Tibial nerve (tissue), 4 donors: Measurements from ENCODE around the gene KCNMA1. TPM values are rescaled to one million over a fixed set of nuclear protein-coding genes. Genes with fewer than 3 reads are reported as not detected.

Experiments
- DNase-seq, 2 donors: peaks; one replicate each; pipeline ENCODE4 v3.0.0-alpha.2; 2019; ENCODE audit warnings: low spot score in 2 of 2
- H3K27ac ChIP-seq, 4 donors: fragments of 200-600 bp; sonication (generic) in 3 of 4; one replicate each; pipeline ENCODE4 v1.5.1; 2017 to 2019; ENCODE audit warnings: mild to moderate bottlenecking in 1 of 4
- H3K27me3 ChIP-seq, 2 donors: fragments of 200-600 bp; sonication (generic) in 1 of 2; one replicate each; pipeline versions ENCODE4 v1.5.1 to v1.6.0; 2017 to 2019
- H3K36me3 ChIP-seq, 3 donors: fragments of 200-600 bp; sonication (generic); one replicate each; pipeline ENCODE4 v1.5.1; 2018 to 2019
- H3K4me1 ChIP-seq, 4 donors: fragments of 200-600 bp; sonication (generic) in 3 of 4; one replicate each; pipeline ENCODE4 v1.5.1; 2017 to 2019
- H3K4me3 ChIP-seq, 4 donors: fragments of 200-600 bp; sonication (generic) in 3 of 4; one replicate each; pipeline ENCODE4 v1.5.1; 2017 to 2019; ENCODE audit warnings: mild to moderate bottlenecking in 1 of 4, moderate library complexity in 1 of 4
- H3K9me3 ChIP-seq, 4 donors: fragments of 200-600 bp; sonication (generic) in 3 of 4; one replicate each; pipeline ENCODE4 v1.5.1; 2017 to 2019
- CTCF ChIP-seq, 5 experiments: fragments of 200-600 bp in 3 of 5; fragments of 450-650 bp in 2 of 5; sonication (generic) in 3 of 5; IDR thresholded peaks; one replicate each; pipeline ENCODE4 v1.5.1; 2016 to 2019; ENCODE audit warnings: antibody characterized with exemption in 5 of 5, mild to moderate bottlenecking in 3 of 5, moderate library complexity in 2 of 5
- EP300 ChIP-seq, 2 donors: sonication (generic); formaldehyde crosslinking; IDR thresholded peaks; one replicate each; pipeline ENCODE4 v1.6.1; 2017; ENCODE audit warnings: antibody characterized with exemption in 2 of 2, mild to moderate bottlenecking in 1 of 2
- POLR2A ChIP-seq, 2 donors: fragments of 450-650 bp; IDR thresholded peaks; one replicate each; pipeline ENCODE4 v1.6.1; 2017; ENCODE audit warnings: antibody characterized with exemption in 2 of 2, mild to moderate bottlenecking in 2 of 2, moderate library complexity in 2 of 2
- WGBS, 2 donors: methylation state at CpG; one replicate each; pipeline ENCODE4 v1.1.5; 2018; 5-methylcytosine and 5-hydroxymethylcytosine counted together
- total RNA-seq, 4 donors: library from RNA; depleted of rRNA; stranded (reverse); fragments of >200 nt; gene quantifications; one replicate each; pipeline ENCODE4 v1.1.0, GENCODE V29; 2016

The KCNMA1 gene
- total RNA-seq, 4 donors from 2014 or later = 10.2 to 19.9 (median 13.7) TPM

- Histone ChIP-seq H3K4me3 (no peak overlapping the region), H3K36me3 (no peaks in the 10 kb centered on the region), H3K27me3 (no peaks in the 10 kb centered on the region), H3K9me3 (no peaks in the 10 kb centered on the region), H3K27ac (no peak overlapping the region), H3K4me1 (no peaks in the 10 kb centered on the region)
- no peak for DNase-seq
- 48 to 61% methylated on average over 4 of the region's 4 CpGs for WGBS, 2 donors
- TF ChIP-seq POLR2A (IDR thresholded peaks at IDR 0.05) (no peak), CTCF (IDR thresholded peaks at IDR 0.05) (no peak), EP300 (IDR thresholded peaks at IDR 0.05) (no peak)
Observed at GRCh38 chr10:77120012-77120411, 517.6 kb downstream of the KCNMA1 start.

GRCh38 chr10:77118603-77119282 lies 518.9 kb downstream of the KCNMA1 start:
- no peak for DNase-seq
- no peak for TF ChIP-seq CTCF (IDR thresholded peaks at IDR 0.05)
- 85 to 94% methylated on average over 8 of the region's 8 CpGs for WGBS, 2 donors
- Histone ChIP-seq H3K9me3 (no peaks in the 10 kb centered on the region), H3K4me3 (no peak overlapping the region), H3K27ac (no peak overlapping the region), H3K27me3 (no peaks in the 10 kb centered on the region), H3K4me1 (no peaks in the 10 kb centered on the region), H3K36me3 (no peaks in the 10 kb centered on the region)

- 95 to 96% methylated on average over 2 of the region's 2 CpGs for WGBS, 2 donors
- no peak for DNase-seq
- H3K9me3 ChIP-seq = no peaks in the 10 kb centered on the region
- no peak overlapping the region for H3K27ac ChIP-seq
- no peak overlapping the region for H3K4me3 ChIP-seq
- H3K36me3 ChIP-seq = no peaks in the 10 kb centered on the region
- no peaks in the 10 kb centered on the region for H3K4me1 ChIP-seq
- TF ChIP-seq EP300 (IDR thresholded peaks at IDR 0.05) (no peak), POLR2A (IDR thresholded peaks at IDR 0.05) (no peak), CTCF (IDR thresholded peaks at IDR 0.05) (no peak)
- H3K27me3 ChIP-seq = no peaks in the 10 kb centered on the region
Observed at GRCh38 chr10:77117501-77117900, 520.1 kb downstream of the KCNMA1 start.

GRCh38 chr10:77116904-77117303 lies 520.7 kb downstream of the KCNMA1 start:
- H3K27me3 ChIP-seq = no peaks in the 10 kb centered on the region
- H3K27ac ChIP-seq = no peak overlapping the region
- WGBS, 2 donors = 90 to 96% methylated on average over 2 of the region's 2 CpGs
- no peaks in the 10 kb centered on the region for H3K36me3 ChIP-seq
- DNase-seq = no peak
- no peaks in the 10 kb centered on the region for H3K9me3 ChIP-seq
- H3K4me1 ChIP-seq = peaks cover 0 to 4% (median 0%) of the 10 kb centered on the region in 4 donors
- no peak for TF ChIP-seq EP300 (IDR thresholded peaks at IDR 0.05)
- TF ChIP-seq POLR2A (IDR thresholded peaks at IDR 0.05) = no peak
- no peak for TF ChIP-seq CTCF (IDR thresholded peaks at IDR 0.05)
- no peak overlapping the region for H3K4me3 ChIP-seq

- Histone ChIP-seq H3K36me3 (no peaks in the 10 kb centered on the region), H3K27ac (no peak overlapping the region), H3K9me3 (no peaks in the 10 kb centered on the region), H3K4me1 (peaks cover 0 to 18% (median 2%) of the 10 kb centered on the region in 4 donors), H3K27me3 (no peaks in the 10 kb centered on the region), H3K4me3 (no peak overlapping the region)
- 74 to 79% methylated on average over 4 of the region's 4 CpGs for WGBS, 2 donors
- DNase-seq = no peak
- no peak for TF ChIP-seq POLR2A (IDR thresholded peaks at IDR 0.05)
- no peak for TF ChIP-seq EP300 (IDR thresholded peaks at IDR 0.05)
- no peak for TF ChIP-seq CTCF (IDR thresholded peaks at IDR 0.05)
Observed at GRCh38 chr10:77114181-77114821, 523.3 kb downstream of the KCNMA1 start.
